H9 (cell line): ENCODE data around the gene CALML5. TPM values are rescaled to one million over a fixed set of nuclear protein-coding genes. Genes with fewer than 3 reads are reported as not detected.

Experiments
- DNase-seq: peaks from one replicate; pipeline ENCODE4 v3.0.0-alpha.2; 2017
- H2AFZ ChIP-seq: one replicate; pipeline ENCODE4 v1.6.1; 2013; ENCODE audit warnings: mild to moderate bottlenecking, low read length, control low read depth, moderate library complexity
- H2AK5ac ChIP-seq: 2 replicates; pipeline ENCODE4 v1.6.1; 2013; ENCODE audit warnings: low read length, control low read depth, mixed read lengths; ENCODE audit not compliant: insufficient read length
- H2BK120ac ChIP-seq: one replicate; pipeline ENCODE4 v1.6.1; 2013; ENCODE audit warnings: low read depth, mild to moderate bottlenecking, low read length, control low read depth, inconsistent platforms; ENCODE audit not compliant: poor library complexity, severe bottlenecking
- H2BK12ac ChIP-seq: 2 replicates; pipeline ENCODE4 v1.6.1; 2013; ENCODE audit warnings: low read length, control low read depth, mixed read lengths, low read depth; ENCODE audit not compliant: insufficient read length
- H2BK15ac ChIP-seq: 2 replicates; pipeline ENCODE4 v1.6.1; 2013; ENCODE audit warnings: low read depth, low read length, control low read depth
- H2BK20ac ChIP-seq: one replicate; pipeline ENCODE4 v1.6.1; 2013; ENCODE audit warnings: low read depth, mild to moderate bottlenecking, low read length, control low read depth, inconsistent platforms; ENCODE audit not compliant: poor library complexity, severe bottlenecking
- H2BK5ac ChIP-seq: 2 replicates; pipeline ENCODE4 v1.6.1; 2013; ENCODE audit warnings: low read length, control low read depth, mixed read lengths; ENCODE audit not compliant: insufficient read length
- H3K14ac ChIP-seq: 2 replicates; pipeline ENCODE4 v1.6.1; 2013; ENCODE audit warnings: low read length, control low read depth; ENCODE audit not compliant: insufficient read depth
- H3K18ac ChIP-seq: 2 replicates; pipeline ENCODE4 v1.6.1; 2013; ENCODE audit warnings: low read depth, mild to moderate bottlenecking, mixed read lengths, low read length, control low read depth; ENCODE audit not compliant: insufficient read length
- H3K23ac ChIP-seq: 2 replicates; pipeline ENCODE4 v1.6.1; 2013; ENCODE audit warnings: low read length, control low read depth, mixed read lengths, low read depth; ENCODE audit not compliant: insufficient read length
- H3K23me2 ChIP-seq: 2 replicates; pipeline ENCODE4 v1.6.1; 2013; ENCODE audit warnings: low read depth, mild to moderate bottlenecking, mixed read lengths, low read length, control low read depth; ENCODE audit not compliant: insufficient read length, poor library complexity, severe bottlenecking
- H3K27ac ChIP-seq: 2 replicates; pipeline ENCODE4 v1.5.1; 2013; ENCODE audit warnings: low read length, control low read depth, mixed read lengths, low read depth; ENCODE audit not compliant: insufficient read length
- H3K27me3 ChIP-seq: 2 replicates; pipeline ENCODE4 v1.6.1; 2013; ENCODE audit warnings: low read length, control low read depth, inconsistent platforms; ENCODE audit not compliant: insufficient read depth
- H3K4ac ChIP-seq: 2 replicates; pipeline ENCODE4 v1.6.1; 2013; ENCODE audit warnings: low read depth, mild to moderate bottlenecking, control low read depth, inconsistent platforms, low read length, moderate library complexity
- H3K4me1 ChIP-seq: 2 replicates; pipeline ENCODE4 v1.6.1; 2013; ENCODE audit warnings: low read length, control low read depth, inconsistent platforms; ENCODE audit not compliant: insufficient read depth
- H3K4me2 ChIP-seq: 2 replicates; pipeline ENCODE4 v1.6.1; 2013; ENCODE audit warnings: low read length, control low read depth, mixed read lengths; ENCODE audit not compliant: insufficient read length, insufficient read depth
- H3K56ac ChIP-seq: 2 replicates; pipeline ENCODE4 v1.6.1; 2013; ENCODE audit warnings: low read depth, mild to moderate bottlenecking, mixed read lengths, low read length, control low read depth; ENCODE audit not compliant: insufficient read length
- H3K79me1 ChIP-seq: 2 replicates; pipeline ENCODE4 v1.6.1; 2013; ENCODE audit warnings: low read depth, mild to moderate bottlenecking, moderate library complexity, low read length, control low read depth, inconsistent platforms; ENCODE audit not compliant: insufficient read depth, poor library complexity, severe bottlenecking
- H3K79me2 ChIP-seq: 2 replicates; pipeline ENCODE4 v1.6.1; 2013; ENCODE audit warnings: low read length, control low read depth, inconsistent platforms; ENCODE audit not compliant: insufficient read depth
- H3K9ac ChIP-seq: 2 replicates; pipeline ENCODE4 v1.6.1; 2013; ENCODE audit warnings: low read length, control low read depth, mixed read lengths; ENCODE audit not compliant: insufficient read length; ENCODE audit errors: extremely low read depth
- H3K9me3 ChIP-seq: one replicate; pipeline ENCODE4 v1.6.1; 2013; ENCODE audit warnings: low read depth, low read length, inconsistent platforms; ENCODE audit not compliant: control insufficient read depth
- H3T11ph ChIP-seq: one replicate; pipeline ENCODE4 v1.6.1; 2013; ENCODE audit warnings: mild to moderate bottlenecking, low read length, control low read depth, inconsistent platforms
- H4K20me1 ChIP-seq: one replicate; pipeline ENCODE4 v1.6.1; 2013; ENCODE audit not compliant: control insufficient read depth, insufficient read length, insufficient read depth
- H4K5ac ChIP-seq: 2 replicates; pipeline ENCODE4 v1.6.1; 2013; ENCODE audit warnings: low read depth, mild to moderate bottlenecking, mixed read lengths, low read length, control low read depth; ENCODE audit not compliant: insufficient read length
- H4K8ac ChIP-seq: replicated peaks from 2 replicates; pipeline ENCODE4 v1.6.1; 2013; ENCODE audit warnings: low read length, control low read depth, mixed read lengths, low read depth; ENCODE audit not compliant: insufficient read length
- H4K91ac ChIP-seq: 2 replicates; pipeline ENCODE4 v1.6.1; 2013; ENCODE audit warnings: low read depth, mild to moderate bottlenecking, moderate library complexity, mixed read lengths, low read length, control low read depth; ENCODE audit not compliant: insufficient read length
- H3K27ac Mint-ChIP-seq, 3 experiments: 2 replicates in 2 of 3; 3 replicates in 1 of 3; pipeline ENCODE4 v1.8.0; 2020 to 2021; ENCODE audit warnings: mixed read lengths in 3 of 3, mild to moderate bottlenecking in 1 of 3, moderate library complexity in 1 of 3
- H3K27me3 Mint-ChIP-seq: 2 replicates; pipeline ENCODE4 v1.8.0; 2021; ENCODE audit warnings: low read depth, mild to moderate bottlenecking, moderate library complexity, mixed read lengths
- H3K36me3 Mint-ChIP-seq, 3 experiments: 2 replicates in 2 of 3; 3 replicates in 1 of 3; pipeline ENCODE4 v1.8.0; 2020 to 2021; ENCODE audit warnings: low read depth in 3 of 3, mixed read lengths in 3 of 3; ENCODE audit not compliant: insufficient read depth in 1 of 3
- H3K4me1 Mint-ChIP-seq, 2 experiments: 2 replicates each; pipeline ENCODE4 v1.8.0; 2020; ENCODE audit warnings: mixed read lengths in 2 of 2
- H3K4me3 Mint-ChIP-seq, 2 experiments: 2 replicates in 1 of 2; 3 replicates in 1 of 2; pipeline ENCODE4 v1.8.0; 2020 to 2021; ENCODE audit warnings: mild to moderate bottlenecking in 2 of 2, mixed read lengths in 2 of 2, moderate library complexity in 1 of 2
- H3K9me3 Mint-ChIP-seq, 2 experiments: 2 replicates in 1 of 2; 3 replicates in 1 of 2; pipeline ENCODE4 v1.8.0; 2020; ENCODE audit warnings: mild to moderate bottlenecking in 2 of 2, mixed read lengths in 2 of 2, moderate library complexity in 1 of 2
- WGBS: extraction: QIAGEN DNeasy Blood & Tissue Kit; methylation state at CpG from one replicate; pipeline ENCODE4 v1.1.7; 2013; ENCODE audit warnings: missing lambda C conversion rate, low lambda C conversion rate, mixed read lengths; ENCODE audit not compliant: insufficient read length; ENCODE audit errors: extremely low coverage; 5-methylcytosine and 5-hydroxymethylcytosine counted together
- total RNA-seq: library from RNA; stranded (reverse); gene quantifications from 2 replicates; pipeline ENCODE4 v1.2.1, GENCODE V29; 2021
- TF ChIP-seq, protein P1 (sequence below): fragments of 200-600 bp; sonication (generic); conservative IDR thresholded peaks from 3 replicates; pipeline ENCODE4 v1.8.0; 2021; ENCODE audit warnings: antibody characterized with exemption, mild to moderate bottlenecking

Gene CALML5
- total RNA-seq, 1 experiment from 2014 or later = not detected

- Histone ChIP-seq H2AK5ac (no peak overlapping the region), H2BK120ac (no peak overlapping the region), H3K23me2 (no peaks in the 10 kb centered on the region), H3T11ph (no peak overlapping the region), H4K20me1 (no peaks in the 10 kb centered on the region), H4K91ac (no peak overlapping the region), H2BK12ac (no peak overlapping the region), H3K4me1 (no peaks in the 10 kb centered on the region), H4K8ac (no peak overlapping the region), H2AFZ (no peak overlapping the region), H3K56ac (no peak overlapping the region), H3K4ac (no peak overlapping the region), H3K79me1 (no peaks in the 10 kb centered on the region), H3K14ac (no peak overlapping the region), H3K18ac (no peak overlapping the region), H3K9me3 (no peaks in the 10 kb centered on the region), H3K4me2 (no peak overlapping the region), H3K27me3 (no peaks in the 10 kb centered on the region), H2BK15ac (no peak overlapping the region), H3K27ac (no peak overlapping the region), H3K79me2 (no peaks in the 10 kb centered on the region), H2BK5ac (no peak overlapping the region), H3K23ac (no peak overlapping the region), H3K9ac (no peak overlapping the region), H4K5ac (no peak overlapping the region), H2BK20ac (no peak overlapping the region)
- TF ChIP-seq, protein P1, sequence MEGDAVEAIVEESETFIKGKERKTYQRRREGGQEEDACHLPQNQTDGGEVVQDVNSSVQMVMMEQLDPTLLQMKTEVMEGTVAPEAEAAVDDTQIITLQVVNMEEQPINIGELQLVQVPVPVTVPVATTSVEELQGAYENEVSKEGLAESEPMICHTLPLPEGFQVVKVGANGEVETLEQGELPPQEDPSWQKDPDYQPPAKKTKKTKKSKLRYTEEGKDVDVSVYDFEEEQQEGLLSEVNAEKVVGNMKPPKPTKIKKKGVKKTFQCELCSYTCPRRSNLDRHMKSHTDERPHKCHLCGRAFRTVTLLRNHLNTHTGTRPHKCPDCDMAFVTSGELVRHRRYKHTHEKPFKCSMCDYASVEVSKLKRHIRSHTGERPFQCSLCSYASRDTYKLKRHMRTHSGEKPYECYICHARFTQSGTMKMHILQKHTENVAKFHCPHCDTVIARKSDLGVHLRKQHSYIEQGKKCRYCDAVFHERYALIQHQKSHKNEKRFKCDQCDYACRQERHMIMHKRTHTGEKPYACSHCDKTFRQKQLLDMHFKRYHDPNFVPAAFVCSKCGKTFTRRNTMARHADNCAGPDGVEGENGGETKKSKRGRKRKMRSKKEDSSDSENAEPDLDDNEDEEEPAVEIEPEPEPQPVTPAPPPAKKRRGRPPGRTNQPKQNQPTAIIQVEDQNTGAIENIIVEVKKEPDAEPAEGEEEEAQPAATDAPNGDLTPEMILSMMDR = no peak
- Mint-ChIP-seq H3K27me3 (peaks cover 5% of the 10 kb centered on the region; the same call in 1 of the 2 replicates), H3K9me3 (0 out of 5 replicates have a peak, but pooled peaks cover 0 to 2% of the 10 kb centered on the region in 2 experiments), H3K27ac (no peak overlapping the region), H3K4me3 (no peak overlapping the region; a peak in 1 of 5 replicates), H3K36me3 (no peaks in the 10 kb centered on the region; a peak in 2 of 7 replicates), H3K4me1 (peaks cover 12 to 31% of the 10 kb centered on the region in 2 experiments)
- no CpG with 5 or more reads among the region's 11 CpGs for WGBS
- DNase-seq = peak; percentile 13
Measured at GRCh38 chr10:5528989-5529701, 29.8 kb upstream of the CALML5 start.
